HG02642 (cell line): ENCODE measurements around the gene ANKH.

Source experiments
- ATAC-seq: cut with Tn5 transposase; IDR thresholded peaks from one replicate; pipeline ENCODE4 v1.9.1; 2021; ENCODE audit warnings: mild to moderate bottlenecking; ENCODE audit not compliant: unreplicated experiment, poor library complexity

The ANKH gene

DNA sequence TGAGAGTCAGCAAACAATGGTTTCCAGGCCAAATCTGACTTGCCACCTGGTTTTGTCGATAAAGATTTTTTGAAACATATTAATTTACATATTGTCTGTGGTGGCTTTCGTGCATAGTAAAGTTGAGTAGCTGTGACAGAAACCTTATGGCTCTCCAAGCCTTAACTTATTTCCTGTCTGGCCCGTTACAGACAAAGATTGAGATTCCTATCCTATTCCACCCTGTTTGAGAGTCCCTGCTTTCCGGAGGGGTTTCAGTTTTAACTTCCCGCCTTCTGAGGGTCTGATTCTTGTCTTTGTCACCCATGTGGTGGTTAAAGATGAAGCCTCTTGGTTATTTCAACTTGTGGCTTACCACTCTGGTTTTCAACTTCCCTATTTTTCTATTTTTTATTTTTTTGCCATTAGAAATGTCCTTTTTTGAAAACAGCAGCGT, 195.7 kb downstream of the ANKH start:
- ATAC-seq = peak; percentile 49

DNA sequence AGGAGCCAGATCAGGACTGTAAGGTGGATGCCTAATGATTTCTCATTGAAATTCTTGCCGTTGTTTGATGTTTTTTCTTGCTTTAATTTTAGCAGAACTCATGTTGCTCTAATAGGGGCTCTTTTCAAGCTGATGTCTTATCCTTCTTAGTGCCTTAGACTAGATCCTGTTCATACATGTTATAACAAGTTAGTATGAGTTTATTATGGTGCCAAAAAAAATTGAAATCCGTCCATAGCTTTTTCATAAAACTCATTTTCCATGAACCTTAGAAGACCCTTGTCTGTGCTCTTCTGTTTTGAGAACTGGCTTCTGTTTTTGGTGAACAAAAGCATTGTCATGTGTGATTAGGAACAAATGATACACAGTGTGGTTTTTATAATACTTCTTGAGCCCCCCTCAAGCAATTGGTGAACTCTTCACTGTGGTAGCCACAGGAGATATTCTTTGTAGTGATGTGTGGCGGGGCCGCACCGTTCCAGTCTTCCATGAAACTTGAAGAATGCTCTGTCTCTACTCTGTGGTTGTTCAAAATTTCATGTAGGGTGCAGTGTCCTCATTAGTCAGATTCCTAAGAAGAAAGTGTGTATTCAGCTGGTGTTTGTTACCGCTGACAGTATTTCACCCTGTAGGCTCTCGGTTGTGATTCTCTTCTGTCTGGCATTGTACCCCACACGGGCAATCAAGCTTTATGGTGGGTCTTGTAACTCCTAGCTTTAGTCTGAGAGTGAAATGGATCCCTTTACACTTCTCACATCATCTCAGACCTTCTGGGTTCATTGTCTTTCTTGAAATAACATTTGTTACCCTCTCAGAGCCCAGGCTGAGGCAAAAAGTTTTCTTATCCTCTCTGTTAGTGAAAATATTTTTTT, 196.4 kb downstream of the ANKH start:
- no peak for ATAC-seq

DNA sequence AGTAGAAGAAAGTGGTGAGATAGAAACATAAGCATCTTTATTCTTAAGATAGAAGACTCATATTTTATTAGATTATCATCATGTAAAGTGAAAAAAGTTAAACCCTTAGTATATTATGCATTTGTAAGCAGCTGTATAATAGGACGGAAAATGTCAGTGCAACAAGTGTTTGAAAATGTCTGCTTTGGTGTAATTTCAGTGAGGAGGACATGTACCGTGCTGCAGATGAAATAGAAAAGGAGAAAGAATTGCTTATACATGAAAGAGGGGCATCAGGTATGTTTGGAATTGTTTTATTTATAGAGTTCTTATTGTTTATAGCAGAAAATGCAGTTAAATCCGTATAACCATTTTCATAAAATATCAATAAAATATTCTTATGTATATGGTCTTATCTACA, 198.1 kb downstream of the ANKH start:
- no peak for ATAC-seq

DNA sequence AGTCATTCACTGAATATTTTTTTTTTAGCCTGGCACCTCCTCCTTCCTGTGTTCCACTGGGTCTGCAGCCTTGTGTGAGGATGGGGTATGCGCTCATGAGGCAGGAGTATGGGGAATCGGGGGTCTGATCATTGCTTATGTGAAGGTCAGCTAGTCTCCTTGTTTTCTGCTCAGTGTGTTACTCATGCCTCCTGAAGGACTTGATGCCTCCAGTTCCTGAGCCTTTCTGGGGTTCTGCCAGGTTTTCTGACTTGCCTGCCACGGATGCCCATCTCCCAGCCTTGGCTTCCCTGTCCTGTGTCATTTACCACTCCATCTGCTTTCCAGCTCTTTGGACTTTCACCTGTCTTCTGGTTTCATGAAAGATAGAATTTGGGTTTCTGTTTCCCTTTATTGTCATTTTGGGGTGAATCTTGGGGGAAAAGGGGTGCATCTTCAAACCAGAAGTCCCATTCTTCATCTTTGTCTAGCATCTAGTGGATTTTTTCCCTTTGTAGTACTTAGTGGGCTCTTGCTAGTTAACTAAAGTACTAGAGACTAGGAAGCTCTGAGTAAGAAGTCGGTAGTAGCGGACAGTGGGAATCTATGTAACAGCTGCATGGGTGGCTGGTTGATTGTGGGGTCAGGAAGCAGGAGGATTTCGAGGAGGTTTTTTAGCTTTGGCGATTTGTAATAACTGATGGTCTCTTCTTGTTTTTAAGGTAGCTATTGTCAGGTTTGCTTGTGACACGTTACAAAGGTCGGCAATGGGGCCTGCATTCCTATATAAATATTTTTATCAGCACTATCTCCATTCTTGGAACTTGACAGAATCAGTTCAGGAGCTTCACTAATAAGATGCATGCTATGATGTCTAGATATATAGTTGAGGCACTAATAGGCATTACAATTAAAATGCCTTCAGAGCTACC, 198.8 kb downstream of the ANKH start:
- ATAC-seq = no peak

DNA sequence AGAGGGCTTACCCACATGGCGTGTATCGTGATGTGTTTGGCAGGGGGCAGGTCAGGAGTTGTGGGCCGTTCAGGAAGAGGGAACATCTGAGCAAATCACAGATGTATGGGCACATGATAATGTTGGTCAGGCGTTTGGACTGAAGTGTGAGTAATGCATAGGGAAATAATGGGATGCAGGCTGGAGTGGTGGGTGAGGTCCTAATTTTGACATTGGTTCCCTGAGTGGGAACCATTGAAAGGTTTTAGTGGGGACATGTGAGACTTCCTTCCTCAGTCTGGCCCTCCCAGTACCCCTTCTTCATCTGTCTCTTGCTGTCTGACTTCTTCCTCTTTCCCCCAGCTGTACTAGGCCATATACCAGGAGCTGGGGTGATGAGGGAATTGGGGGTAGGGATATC, 199.5 kb downstream of the ANKH start:
- ATAC-seq = no peak

DNA sequence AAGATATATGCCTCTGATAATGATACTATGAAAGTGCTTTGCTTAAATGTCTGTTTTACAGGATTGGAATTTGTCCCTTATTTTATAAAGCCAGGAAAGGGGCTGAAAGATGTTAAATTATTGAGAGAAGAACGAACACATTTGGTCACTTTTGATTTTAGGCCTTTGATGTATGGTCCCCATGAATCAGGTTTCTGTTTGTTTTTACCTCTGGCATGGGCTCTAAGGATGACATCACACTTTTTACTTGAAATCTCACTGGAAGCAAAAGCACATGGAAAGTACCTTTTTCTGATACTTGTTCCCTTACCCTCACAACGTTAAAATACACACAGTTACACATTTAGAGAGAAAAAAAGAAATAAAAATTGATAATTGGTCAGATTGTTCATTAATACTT, 200.2 kb downstream of the ANKH start:
- ATAC-seq = no peak

DNA sequence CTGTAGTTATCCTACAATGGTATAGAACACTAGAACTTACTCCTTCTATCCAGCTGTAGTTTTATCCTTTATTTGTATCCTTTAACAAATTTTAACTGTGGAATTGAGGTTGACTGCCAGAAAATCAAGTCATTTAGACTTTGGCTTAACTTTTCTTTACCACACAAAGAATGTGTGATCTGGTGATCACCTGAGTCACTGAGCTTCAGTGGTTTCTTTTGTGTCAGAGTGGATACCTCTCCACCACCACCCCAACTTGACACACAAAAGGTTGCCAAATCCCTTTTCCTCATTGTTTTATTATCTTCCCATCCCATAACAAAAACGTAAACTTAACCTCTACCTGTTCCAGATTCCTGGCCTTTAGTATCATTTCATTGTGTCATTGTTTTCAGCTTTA, 201.6 kb downstream of the ANKH start:
- ATAC-seq = no peak

DNA sequence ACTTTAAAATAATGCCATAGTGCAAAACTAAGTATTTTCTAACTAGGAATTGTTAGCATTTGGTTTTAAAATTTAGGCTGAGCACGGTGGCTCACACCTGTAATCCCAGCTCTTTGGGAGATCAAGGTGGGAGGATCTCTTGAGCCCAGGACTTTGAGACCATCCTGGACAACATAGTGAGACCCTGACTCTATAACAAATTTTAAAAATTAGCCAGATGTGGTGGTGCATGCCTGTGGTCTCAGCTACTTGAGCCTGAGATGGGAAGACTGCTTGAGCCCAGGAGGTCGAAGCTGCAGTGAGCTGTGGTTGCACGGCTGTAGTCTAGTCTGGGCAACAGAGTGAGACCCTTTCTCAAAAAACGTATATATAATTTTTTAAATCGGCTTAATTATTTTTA, 202.2 kb downstream of the ANKH start:
- no peak for ATAC-seq

DNA sequence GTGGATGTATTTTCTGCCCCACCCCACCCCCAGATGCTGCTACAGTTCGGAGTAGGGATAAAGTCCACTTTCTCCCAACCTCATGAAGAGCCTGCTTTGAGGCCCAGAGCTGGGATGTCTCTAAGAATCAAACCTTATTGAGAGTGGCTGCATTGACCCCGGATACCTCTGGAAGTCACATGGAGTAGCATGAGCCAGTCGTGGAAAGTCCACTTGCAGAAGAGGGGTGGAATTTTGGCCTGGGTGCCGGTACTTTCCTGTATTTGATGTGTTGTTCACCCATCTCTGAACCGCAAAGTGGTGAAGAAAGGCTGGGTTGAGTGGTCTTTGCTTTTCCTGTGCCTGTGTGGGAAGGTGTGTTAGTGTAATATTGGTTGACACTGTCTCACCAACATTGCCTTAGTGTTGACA, 203.4 kb downstream of the ANKH start:
- ATAC-seq = no peak

DNA sequence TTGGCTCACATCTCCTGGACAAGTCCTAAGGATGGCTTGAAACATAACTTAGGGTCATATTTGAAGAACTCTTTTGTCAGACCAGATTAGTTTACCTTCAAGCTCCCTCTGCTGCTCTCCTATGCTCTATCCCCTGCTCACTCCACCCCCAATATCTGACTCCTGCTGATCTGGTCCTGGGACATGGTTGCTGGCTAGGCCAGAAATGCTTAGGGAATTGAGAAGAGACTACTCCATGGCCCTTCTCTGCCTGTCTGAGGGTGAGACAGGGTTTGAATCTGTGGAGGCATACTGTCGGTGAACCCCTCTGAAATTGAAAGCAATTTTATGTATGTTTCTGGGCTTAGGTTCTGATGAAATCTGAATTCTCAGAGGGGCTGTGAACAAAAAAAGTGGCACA, 203.8 kb downstream of the ANKH start:
- ATAC-seq = no peak

DNA sequence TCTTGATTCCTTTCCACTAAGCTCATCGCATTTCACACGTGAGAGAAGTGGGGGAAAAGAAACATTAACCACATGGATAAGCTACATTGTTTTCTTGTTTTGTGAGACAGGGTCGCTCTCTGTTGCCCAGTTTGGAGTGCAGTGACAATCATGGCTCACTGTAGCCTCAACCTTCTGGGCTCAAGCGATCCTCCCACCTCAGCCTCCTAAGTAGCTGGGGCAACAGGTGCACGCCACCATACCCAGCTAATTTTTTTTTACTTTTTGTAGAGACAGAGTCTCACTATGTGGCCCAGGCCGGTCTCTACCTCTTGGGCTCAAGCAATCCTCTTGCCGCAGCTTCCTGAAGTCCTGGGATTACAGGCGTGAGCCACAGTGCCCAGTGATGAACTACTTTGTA, 204.3 kb downstream of the ANKH start:
- ATAC-seq = no peak

DNA sequence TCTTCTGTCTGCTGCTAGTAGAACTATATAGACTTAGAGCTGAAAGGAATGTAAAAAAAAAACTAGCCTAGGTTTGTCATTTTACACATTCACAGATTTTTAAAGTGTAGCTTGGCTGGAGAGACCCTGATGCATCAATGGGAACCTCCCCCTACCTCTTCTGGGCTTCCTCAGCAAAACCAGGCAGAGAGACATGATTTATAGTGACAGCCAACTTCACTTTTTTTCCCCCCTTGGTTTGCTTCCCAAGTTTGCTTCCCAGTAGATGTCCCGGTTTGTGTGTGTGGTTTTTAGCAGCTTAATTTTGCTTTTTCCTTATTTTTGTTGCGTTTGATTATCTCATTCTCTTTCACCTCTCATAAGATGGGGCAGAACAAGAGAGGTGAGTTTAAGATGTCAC, 205.2 kb downstream of the ANKH start:
- ATAC-seq = no peak

DNA sequence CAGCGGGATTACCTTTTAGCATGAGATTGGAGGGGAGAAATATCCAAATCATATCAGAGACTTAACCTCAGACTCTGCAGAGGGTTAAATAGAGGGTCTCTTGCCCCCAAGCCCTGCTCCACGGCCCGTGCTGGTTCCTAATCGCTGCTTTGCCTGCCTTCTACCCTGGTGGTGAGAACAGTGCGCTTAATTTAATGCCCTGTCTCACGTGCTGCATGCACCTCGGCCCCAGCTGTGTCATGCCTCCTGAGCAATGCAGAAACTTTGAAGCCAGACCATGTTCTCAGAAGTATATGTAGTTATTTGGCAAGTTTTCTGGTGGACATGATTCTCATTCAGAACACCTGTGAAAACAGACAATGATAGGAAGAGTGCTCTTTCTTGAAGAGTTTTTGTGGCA, 205.6 kb downstream of the ANKH start:
- peak; percentile 32 for ATAC-seq

DNA sequence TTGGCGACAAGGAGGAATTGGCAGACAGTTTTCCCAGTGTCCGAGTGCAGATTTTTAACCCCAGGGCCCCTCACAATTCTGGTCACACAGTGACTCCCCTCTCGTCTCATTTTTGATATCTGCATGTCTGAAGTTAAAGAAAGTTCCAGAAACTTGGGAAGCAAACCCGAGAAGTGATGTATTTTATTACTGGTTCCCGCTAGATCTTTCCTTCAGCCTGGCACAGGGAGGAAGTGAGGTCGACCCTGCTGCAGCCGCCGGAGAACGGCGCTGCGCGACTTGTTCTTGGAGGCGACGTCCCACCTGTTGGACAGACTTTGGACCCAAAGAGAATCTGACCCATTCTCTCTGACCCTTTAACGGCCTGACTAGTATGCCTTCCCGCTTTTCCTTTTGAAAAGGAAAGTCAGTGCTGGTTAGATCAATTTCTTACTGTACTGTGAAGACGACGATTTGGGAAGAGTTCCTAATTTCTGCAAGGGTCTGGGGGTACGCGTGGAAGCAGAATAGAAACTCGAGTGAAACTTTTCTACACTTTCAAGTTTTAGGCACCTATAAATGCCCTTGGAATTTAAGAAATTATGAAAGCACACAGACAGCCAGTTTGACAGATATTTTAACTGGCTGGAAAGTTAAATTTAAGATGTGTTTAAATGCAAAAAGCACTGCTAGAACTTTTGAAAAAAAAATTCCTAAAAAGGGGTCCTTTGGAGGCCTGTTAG, 206.3 kb downstream of the ANKH start:
- ATAC-seq = no peak

DNA sequence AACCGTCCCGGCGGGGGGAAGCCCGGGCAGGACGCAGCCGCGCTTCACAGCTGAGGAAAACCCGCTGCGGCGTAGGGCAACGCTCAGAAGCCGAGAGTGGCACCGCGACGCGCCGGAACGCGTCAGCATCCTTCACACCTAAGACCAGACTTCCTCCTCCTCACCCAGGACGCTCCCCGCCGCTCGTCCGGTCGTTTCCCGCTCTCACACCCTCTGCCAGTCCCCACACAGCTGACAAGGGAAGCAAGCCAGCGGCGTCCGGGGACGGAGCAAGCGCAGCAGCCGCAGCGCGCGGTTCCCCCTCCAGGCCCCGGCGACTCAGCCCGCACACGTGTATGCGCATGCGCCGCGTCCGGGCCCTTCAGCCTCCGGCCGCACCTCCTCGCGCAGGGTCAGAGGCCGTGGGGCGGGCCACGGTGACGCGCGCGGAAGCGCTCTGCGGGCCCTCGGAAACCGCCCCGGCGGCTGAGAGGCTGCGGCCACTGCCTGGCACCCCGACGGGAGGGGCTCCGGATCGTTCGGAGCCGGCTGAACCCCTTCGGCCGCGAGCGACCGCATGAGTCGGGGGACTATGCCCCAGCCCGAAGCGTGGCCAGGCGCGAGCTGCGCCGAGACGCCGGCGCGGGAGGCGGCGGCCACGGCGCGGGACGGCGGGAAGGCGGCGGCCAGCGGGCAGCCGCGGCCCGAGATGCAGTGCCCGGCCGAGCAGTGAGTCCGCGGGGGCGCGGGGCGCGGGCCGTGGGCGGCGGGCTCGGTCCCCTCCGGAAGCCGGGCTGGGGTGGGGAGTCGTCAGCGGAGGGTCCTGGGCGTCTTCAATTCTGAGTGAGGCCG, 207.1 kb downstream of the ANKH start, which contains the start of gene OTULIN:
Gene OTULIN (plus strand): TSS at position 449 of the 831 bp plus-strand sequence. CDS start 108 bp downstream, at position 557.
- ATAC-seq = peak; percentile 69

DNA sequence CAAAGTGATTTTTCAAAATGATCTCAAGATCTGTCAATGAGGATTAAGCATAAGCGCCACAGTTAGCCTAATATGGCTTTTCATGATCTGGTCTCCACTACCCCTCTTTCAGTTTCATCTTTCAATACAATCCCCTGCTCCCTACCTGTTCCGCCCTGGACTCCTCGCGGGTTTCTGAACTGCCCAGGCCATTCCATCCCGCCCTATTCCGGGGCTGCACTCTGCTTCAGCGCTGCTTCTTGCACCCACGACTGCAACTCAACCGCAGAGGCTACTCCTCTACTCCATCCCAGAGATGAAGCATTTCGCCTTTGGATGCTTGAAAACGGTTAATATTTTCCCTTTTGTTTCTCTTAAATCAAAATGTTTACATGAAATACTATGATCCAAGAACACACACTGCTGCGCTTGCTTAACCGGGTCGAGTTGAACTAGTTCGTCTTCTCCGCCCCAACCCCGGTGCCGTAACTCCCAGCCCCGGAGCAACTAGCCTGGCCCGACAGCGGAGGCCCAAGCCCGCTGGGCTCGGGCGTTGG, 207.8 kb downstream of the ANKH start:
- ATAC-seq = peak; percentile 23

DNA sequence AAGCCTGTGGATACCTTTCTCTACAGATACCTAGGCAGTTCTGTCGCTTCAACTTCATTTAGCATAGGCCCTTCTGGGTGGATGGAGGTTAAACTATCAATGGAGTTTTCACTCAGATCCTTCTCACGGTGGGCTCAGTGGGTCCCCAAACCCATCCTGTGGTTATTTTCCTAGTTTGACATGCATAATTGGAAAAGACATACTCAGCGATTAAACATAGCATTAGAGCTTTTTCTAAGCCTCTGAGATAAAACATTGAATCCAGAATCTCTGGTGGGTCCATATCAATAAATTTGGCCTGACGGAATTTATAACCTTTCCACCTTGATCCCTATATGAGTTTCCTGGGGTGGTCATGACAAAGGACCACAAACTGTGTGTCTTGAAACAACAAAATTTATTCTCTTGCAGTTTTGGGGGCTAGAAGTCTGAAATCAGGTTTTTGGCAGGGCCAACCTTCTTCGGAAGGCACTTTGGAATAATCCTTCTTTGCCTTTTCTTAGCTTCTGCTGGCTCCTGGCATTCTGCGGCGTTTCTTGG, 208.8 kb downstream of the ANKH start:
- ATAC-seq = no peak

DNA sequence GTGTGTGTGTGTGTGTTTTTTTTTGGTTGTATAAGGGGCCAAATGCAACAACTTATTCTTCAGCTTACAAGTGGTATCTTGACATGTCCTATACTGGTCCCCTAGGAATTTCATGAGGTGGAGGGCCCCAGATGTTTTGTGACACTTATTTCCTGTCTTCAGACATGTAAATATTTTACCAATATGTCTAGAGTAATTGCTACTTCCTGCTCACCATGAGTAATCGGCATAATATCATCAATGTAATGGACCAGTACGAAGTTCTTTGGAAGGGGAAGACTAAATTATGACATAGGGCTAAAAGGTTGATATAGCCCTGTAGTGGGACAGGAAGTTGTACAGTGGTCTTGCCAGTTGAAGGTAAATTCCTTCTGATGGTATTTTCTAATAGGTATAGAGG, 210.7 kb downstream of the ANKH start:
- ATAC-seq = no peak
